GM23338 (cell line): Measurements from ENCODE around the gene CFAP74.

Experiments
- CREB1 ChIP-seq: fragments of 250-450 bp; sonication (Bioruptor Pico); IDR thresholded peaks from 2 replicates; pipeline ENCODE4 v1.5.0; 2020; ENCODE audit warnings: low read depth, mild to moderate bottlenecking, moderate library complexity
- TF ChIP-seq, protein P1 (sequence below): IDR thresholded peaks from one replicate; pipeline ENCODE4 v1.6.1; 2018; ENCODE audit warnings: antibody characterized with exemption; ENCODE audit not compliant: unreplicated experiment
- TF ChIP-seq, protein P2 (sequence below), 2 experiments: fragments of 200-600 bp in 1 of 2; sonication (generic) in 1 of 2; conservative IDR thresholded peaks; 2 replicates each; pipeline versions ENCODE4 v1.5.1 to v1.6.1; 2016 to 2017; ENCODE audit warnings: antibody characterized with exemption in 2 of 2, low read depth in 2 of 2, mild to moderate bottlenecking in 2 of 2, moderate library complexity in 1 of 2

DNA sequence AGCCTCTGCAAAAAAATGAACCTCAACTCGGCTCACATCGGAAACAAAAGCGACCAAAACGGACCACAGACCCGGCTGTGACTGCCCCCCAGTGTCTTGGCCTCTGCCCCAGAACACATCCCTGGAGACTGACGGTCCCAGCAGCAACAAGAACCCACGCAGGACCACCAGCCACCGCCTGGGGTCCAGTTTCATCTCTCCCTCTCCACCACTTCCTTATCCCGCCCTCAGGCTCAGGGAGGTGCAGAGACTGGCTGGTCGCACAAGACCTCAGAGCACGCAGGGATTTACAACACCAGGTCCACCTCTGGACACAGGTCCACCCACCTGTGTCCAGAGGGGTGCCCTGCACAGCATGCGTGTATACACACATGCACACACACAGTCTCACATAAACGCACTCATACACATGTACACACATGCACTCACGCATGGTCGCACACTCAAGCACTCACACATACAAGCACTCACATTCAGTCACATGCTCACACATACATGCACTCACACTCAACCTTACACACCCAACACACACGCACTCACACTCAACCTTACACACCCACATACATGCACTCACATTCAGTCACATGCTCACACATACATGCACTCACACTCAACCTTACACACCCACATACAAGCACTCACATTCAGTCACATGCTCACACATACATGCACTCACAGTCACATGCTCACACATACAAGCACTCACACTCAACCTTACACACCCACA, 65.9 kb downstream of the CFAP74 start:
- TF ChIP-seq, protein P1, sequence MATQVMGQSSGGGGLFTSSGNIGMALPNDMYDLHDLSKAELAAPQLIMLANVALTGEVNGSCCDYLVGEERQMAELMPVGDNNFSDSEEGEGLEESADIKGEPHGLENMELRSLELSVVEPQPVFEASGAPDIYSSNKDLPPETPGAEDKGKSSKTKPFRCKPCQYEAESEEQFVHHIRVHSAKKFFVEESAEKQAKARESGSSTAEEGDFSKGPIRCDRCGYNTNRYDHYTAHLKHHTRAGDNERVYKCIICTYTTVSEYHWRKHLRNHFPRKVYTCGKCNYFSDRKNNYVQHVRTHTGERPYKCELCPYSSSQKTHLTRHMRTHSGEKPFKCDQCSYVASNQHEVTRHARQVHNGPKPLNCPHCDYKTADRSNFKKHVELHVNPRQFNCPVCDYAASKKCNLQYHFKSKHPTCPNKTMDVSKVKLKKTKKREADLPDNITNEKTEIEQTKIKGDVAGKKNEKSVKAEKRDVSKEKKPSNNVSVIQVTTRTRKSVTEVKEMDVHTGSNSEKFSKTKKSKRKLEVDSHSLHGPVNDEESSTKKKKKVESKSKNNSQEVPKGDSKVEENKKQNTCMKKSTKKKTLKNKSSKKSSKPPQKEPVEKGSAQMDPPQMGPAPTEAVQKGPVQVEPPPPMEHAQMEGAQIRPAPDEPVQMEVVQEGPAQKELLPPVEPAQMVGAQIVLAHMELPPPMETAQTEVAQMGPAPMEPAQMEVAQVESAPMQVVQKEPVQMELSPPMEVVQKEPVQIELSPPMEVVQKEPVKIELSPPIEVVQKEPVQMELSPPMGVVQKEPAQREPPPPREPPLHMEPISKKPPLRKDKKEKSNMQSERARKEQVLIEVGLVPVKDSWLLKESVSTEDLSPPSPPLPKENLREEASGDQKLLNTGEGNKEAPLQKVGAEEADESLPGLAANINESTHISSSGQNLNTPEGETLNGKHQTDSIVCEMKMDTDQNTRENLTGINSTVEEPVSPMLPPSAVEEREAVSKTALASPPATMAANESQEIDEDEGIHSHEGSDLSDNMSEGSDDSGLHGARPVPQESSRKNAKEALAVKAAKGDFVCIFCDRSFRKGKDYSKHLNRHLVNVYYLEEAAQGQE: no peak
- TF ChIP-seq, protein P2, sequence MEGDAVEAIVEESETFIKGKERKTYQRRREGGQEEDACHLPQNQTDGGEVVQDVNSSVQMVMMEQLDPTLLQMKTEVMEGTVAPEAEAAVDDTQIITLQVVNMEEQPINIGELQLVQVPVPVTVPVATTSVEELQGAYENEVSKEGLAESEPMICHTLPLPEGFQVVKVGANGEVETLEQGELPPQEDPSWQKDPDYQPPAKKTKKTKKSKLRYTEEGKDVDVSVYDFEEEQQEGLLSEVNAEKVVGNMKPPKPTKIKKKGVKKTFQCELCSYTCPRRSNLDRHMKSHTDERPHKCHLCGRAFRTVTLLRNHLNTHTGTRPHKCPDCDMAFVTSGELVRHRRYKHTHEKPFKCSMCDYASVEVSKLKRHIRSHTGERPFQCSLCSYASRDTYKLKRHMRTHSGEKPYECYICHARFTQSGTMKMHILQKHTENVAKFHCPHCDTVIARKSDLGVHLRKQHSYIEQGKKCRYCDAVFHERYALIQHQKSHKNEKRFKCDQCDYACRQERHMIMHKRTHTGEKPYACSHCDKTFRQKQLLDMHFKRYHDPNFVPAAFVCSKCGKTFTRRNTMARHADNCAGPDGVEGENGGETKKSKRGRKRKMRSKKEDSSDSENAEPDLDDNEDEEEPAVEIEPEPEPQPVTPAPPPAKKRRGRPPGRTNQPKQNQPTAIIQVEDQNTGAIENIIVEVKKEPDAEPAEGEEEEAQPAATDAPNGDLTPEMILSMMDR (conservative IDR thresholded peaks at IDR 0.05; ENCODE audit: low read depth in 2 of 2): no peak
- TF ChIP-seq CREB1 (CRISPR knock-in tag): no peak
